HG03135 (cell line): ENCODE measurements around the gene MILR1.
"Not testable (repeated sequence)": the region's sequence is repeated elsewhere in the genome, so short reads cannot be mapped to it uniquely, and the experiment has no call there.

ENCODE experiments used
- ATAC-seq: cut with Tn5 transposase; IDR thresholded peaks from one replicate; pipeline ENCODE4 v1.9.1; 2021; ENCODE audit warnings: mild to moderate bottlenecking, moderate library complexity; ENCODE audit not compliant: unreplicated experiment

The MILR1 gene

GRCh38 chr17:64466834-64467233 lies 17.9 kb downstream of the MILR1 start:
- not testable (repeated sequence) for ATAC-seq

- ATAC-seq = no peak
These were observed 21.7 kb downstream of the MILR1 start for GRCh38 chr17:64470625-64471024.

- ATAC-seq = no peak
These were observed 22.5 kb downstream of the MILR1 start for GRCh38 chr17:64471440-64471839.

GRCh38 chr17:64472564-64472963 lies 23.6 kb downstream of the MILR1 start:
- no peak for ATAC-seq

GRCh38 chr17:64477849-64478248 lies 28.9 kb downstream of the MILR1 start:
- ATAC-seq = no peak

GRCh38 chr17:64480951-64481350 lies 32.0 kb downstream of the MILR1 start:
- ATAC-seq = no peak

GRCh38 chr17:64484380-64484779 lies 35.5 kb downstream of the MILR1 start:
- ATAC-seq = no peak

- ATAC-seq = no peak
These were observed 39.4 kb downstream of the MILR1 start for GRCh38 chr17:64488301-64488700.

GRCh38 chr17:64491034-64491860 lies 42.3 kb downstream of the MILR1 start:
- ATAC-seq = no peak

- no peak for ATAC-seq
These were observed 43.1 kb downstream of the MILR1 start for GRCh38 chr17:64491994-64492393.

- no peak for ATAC-seq
These were observed 43.7 kb downstream of the MILR1 start for GRCh38 chr17:64492481-64493109.

- no peak for ATAC-seq
These were observed 45.2 kb downstream of the MILR1 start for GRCh38 chr17:64494121-64494520.

GRCh38 chr17:64495300-64495699 lies 46.4 kb downstream of the MILR1 start:
- ATAC-seq = not testable (repeated sequence)

- no peak for ATAC-seq
These were observed 47.5 kb downstream of the MILR1 start for GRCh38 chr17:64496348-64496785.

- peak; percentile 67 for ATAC-seq
These were observed 48.1 kb downstream of the MILR1 start, which contains the start of gene POLG2 for GRCh38 chr17:64496786-64497564. Gene POLG2 (minus strand): TSS chr17:64497054. CDS start chr17:64496968, 86 bp downstream.

GRCh38 chr17:64497565-64498035 lies 48.7 kb downstream of the MILR1 start:
- no peak for ATAC-seq

- ATAC-seq = no peak
These were observed 49.6 kb downstream of the MILR1 start for GRCh38 chr17:64498308-64499203.

- no peak for ATAC-seq
These were observed 51.0 kb downstream of the MILR1 start for GRCh38 chr17:64499805-64500486.

- no peak for ATAC-seq
These were observed 51.6 kb downstream of the MILR1 start for GRCh38 chr17:64500487-64500859.
